GM18505 (cell line): Measurements from ENCODE around the gene TPST1.
"Not testable (repeated sequence)": the region's sequence is repeated elsewhere in the genome, so short reads cannot be mapped to it uniquely, and the experiment has no call there.

Source experiments
- ATAC-seq: cut with Tn5 transposase; IDR thresholded peaks from one replicate; pipeline ENCODE4 v1.9.1; 2021; ENCODE audit not compliant: unreplicated experiment
- POLR2A ChIP-seq: IDR thresholded peaks from 4 replicates; pipeline ENCODE4 v1.6.1; 2011; ENCODE audit warnings: borderline replicate concordance; ENCODE audit not compliant: insufficient read depth, insufficient read length; ENCODE audit errors: extremely low read depth

Gene TPST1

GRCh38 chr7:66204822-66205740, at the start of gene TPST1:
TSS of gene TPST1 (plus strand) at chr7:66205334. CDS start at chr7:66240426, 35,092 bp downstream.
- TF ChIP-seq POLR2A: peak; percentile 81
- ATAC-seq: peak; percentile 93

DNA sequence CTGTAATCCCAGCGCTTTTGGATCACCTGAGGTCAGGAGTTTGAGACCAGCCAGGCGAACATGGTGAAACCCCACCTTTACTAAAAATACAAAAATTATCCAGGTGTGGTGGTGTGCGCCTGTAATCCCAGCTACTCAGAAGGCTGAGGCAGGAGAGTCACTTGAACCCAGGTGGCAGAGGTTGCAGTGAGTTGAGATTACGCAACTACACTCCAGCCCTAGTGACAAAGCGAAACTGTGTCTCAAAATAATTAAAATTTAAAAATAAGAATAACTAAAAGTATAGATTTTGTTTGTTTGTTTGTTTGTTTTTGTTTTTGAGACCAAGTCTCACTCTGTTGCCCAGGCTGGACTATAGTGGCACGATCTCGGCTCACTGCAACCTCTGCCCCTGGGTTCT, 49.1 kb upstream of the TPST1 start:
- ATAC-seq: not testable (repeated sequence)

GRCh38 chr7:66157060-66157459, 48.1 kb upstream of the TPST1 start:
- ATAC-seq: no peak
- TF ChIP-seq POLR2A: no peak

DNA sequence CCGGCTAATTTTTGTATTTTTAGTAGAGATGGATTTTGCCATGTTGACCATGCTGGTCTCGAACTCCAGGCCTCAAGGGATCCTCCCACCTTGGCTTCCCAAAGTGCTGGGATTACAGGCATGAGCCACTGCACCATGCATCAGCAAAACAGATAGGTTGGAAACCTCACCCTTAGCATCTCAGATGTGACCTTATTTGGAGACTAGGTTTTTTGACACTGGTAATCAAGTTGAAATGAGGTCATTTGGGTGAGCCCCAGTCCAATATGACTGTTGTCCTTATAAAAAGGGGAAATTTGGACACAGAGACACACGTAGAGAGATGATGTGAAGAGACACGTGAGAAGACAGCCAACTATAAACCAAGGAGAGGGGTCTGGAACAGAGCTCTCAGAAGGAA, 42.5 kb upstream of the TPST1 start:
- no peak for TF ChIP-seq POLR2A
- ATAC-seq: no peak

DNA sequence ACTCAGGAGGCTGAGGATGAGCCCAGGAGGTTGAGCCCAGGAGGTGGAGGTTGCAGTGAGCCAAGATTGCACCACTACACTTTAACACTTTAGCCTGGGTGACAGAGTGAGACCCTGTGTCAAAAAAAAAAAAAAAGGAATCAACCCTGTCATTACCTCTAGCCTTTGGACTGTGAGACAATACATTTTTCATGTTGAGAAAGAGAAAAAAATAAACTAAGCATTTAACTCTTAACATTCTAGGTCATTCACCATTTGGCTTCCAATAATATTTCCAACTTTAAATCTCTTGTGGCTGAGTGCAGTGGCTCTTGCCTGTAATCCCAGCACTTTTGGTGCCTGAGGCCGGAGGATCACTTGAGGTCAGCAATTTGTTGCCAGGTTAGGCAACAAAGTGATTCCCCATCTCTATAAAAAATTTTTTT, 41.9 kb upstream of the TPST1 start:
- no peak for TF ChIP-seq POLR2A
- no peak for ATAC-seq

GRCh38 chr7:66164356-66164755, 40.8 kb upstream of the TPST1 start:
- ATAC-seq: no peak
- no peak for TF ChIP-seq POLR2A

- no peak for ATAC-seq
- TF ChIP-seq POLR2A: no peak
These were observed 37.3 kb upstream of the TPST1 start for GRCh38 chr7:66167773-66168387.

DNA sequence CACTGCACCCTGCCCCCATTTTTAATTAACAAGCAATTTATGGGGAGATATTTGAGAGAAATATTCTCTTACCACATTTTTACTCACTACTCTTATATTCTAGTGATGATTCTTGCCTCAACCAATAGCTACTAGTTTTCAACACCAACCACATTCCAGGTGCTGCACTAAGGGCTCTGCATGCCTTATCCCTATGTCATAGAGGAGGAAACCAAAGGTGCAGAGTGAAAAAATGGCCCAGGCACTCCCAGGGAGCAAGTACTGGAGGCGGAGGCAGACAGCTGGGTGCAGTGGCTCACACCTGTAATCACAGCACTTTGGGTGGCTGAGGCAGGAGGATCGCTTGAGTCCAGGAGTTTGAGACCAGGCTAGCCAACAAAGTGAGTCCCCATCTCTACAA, 35.5 kb upstream of the TPST1 start:
- TF ChIP-seq POLR2A: no peak
- no peak for ATAC-seq

GRCh38 chr7:66170309-66171231, 34.6 kb upstream of the TPST1 start:
- no peak for TF ChIP-seq POLR2A
- no peak for ATAC-seq

GRCh38 chr7:66172536-66173401, 32.4 kb upstream of the TPST1 start:
- ATAC-seq: not testable (repeated sequence)

DNA sequence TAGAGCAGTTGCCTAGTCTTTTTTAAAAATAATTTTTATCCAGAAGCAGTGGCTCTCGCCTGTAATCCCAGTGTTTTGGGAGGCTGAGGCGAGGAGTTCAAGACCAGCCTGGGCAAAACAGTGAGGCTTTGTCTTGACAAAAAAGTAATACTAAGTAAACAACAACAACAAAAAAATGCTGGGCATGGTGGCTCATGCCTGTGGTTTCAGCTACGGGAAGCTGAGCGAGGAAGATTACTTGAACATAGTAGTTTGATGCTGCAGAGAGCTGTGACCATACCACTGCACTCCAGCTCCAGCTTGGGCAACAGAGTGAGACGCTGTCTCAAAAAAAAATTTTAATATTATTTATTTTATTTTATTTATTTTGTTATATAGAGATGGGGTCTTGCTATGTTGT, 31.3 kb upstream of the TPST1 start:
- no peak for TF ChIP-seq POLR2A
- ATAC-seq: no peak

- ATAC-seq: not testable (repeated sequence)
These were observed 30.1 kb upstream of the TPST1 start for GRCh38 chr7:66175006-66175405.

DNA sequence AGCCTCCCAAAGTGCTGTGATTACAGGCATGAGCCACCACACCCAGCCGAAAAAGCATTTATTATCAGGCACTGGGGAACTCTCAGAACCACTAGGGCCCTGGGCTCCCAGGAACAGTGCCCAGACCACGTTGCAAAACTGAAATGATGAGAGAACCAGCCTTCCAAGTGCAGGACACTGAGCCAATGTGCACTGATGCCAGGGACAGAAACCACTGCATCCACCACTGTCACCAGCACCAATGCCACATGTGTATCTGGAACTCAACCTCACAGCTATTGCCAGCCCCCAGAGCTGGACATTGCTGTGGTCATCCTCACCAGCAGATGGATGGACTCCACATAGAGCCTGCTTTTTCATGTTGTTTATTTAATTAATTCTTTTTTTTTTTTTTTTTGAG, 28.2 kb upstream of the TPST1 start:
- no peak for TF ChIP-seq POLR2A
- ATAC-seq: no peak
